Psoas muscle (tissue), 8 donors: Measurements from ENCODE around the gene U2AF2. TPM values are rescaled to one million over a fixed set of nuclear protein-coding genes. Genes with fewer than 3 reads are reported as not detected.

Source experiments
- ATAC-seq, 4 donors: fragments of 200-7000 bp; cut with Tn5 transposase; one replicate each; pipeline ENCODE4 v1.9.1; 2020; ENCODE audit warnings: moderate library complexity in 3 of 4, mild to moderate bottlenecking in 2 of 4
- DNase-seq, 2 donors: peaks; one replicate each; pipeline ENCODE4 v3.0.0-alpha.2; 2020
- H3K27ac ChIP-seq: fragments of 200-600 bp; one replicate; pipeline ENCODE4 v1.8.0; 2022
- H3K27me3 ChIP-seq, 3 donors: fragments of 200-600 bp in 1 of 3; one replicate each; pipeline versions ENCODE4 v1.6.1 to v1.8.0; 2013 to 2022; ENCODE audit warnings: low read length in 2 of 3, mild to moderate bottlenecking in 2 of 3, moderate library complexity in 1 of 3; ENCODE audit not compliant: insufficient read depth in 3 of 3
- H3K36me3 ChIP-seq, 2 donors: fragments of 200-600 bp in 1 of 2; one replicate each; pipeline versions ENCODE4 v1.6.1 to v1.8.0; 2013 to 2022; ENCODE audit warnings: low read depth in 1 of 2, mild to moderate bottlenecking in 1 of 2, moderate library complexity in 1 of 2; ENCODE audit not compliant: insufficient read depth in 1 of 2
- H3K4me1 ChIP-seq: fragments of 200-600 bp; one replicate; pipeline ENCODE4 v1.8.0; 2022
- H3K4me3 ChIP-seq: fragments of 200-600 bp; one replicate; pipeline ENCODE4 v1.8.0; 2022; ENCODE audit warnings: mild to moderate bottlenecking
- H3K9me3 ChIP-seq: fragments of 200-600 bp; one replicate; pipeline ENCODE4 v1.8.0; 2022
- WGBS, 3 donors: extraction: QIAGEN DNeasy Blood & Tissue Kit; methylation state at CpG; one replicate each; pipeline versions ENCODE4 v1.1.6 to v1.1.7; 2013; 5-methylcytosine and 5-hydroxymethylcytosine counted together
- intact Hi-C, 2 donors: fragments of 100-400 bp; cut with DNase I; formaldehyde crosslinking; loops; one replicate each; pipeline versions ENCODE4 v1.11.0 to v1.14.2; 2022
- polyA plus RNA-seq, 3 donors: library from polyadenylated mRNA; stranded (reverse); fragments of 200-250 nt; gene quantifications; one replicate each; pipeline ENCODE4 v1.2.3, GENCODE V29; 2013
- total RNA-seq, 4 donors: library from RNA; stranded (reverse); fragmentation: NEBNext Ultra II Directional in 2 of 4; extraction: Animal tissue kit (Norgen Biotek cat#: 25700) in 2 of 4; gene quantifications; one replicate each; pipeline versions ENCODE4 v1.2.1 to v1.2.4, GENCODE V29; 2021 to 2023
- TF ChIP-seq, protein P1 (sequence below): fragments of 200-600 bp; IDR thresholded peaks from one replicate; pipeline ENCODE4 v1.8.0; 2022; ENCODE audit warnings: antibody characterized with exemption
- donor health status: healthy with polysubstance abuse.
- donor health status: DM: no; HTN: no; CAD: no; lungs with moderate emphysema.
- donor health status: Bipolar disorder and iron deficiency.
- donor health status: healthy.
- donor health status: DM: yes; HTN: yes; CAD: no.
- donor health status: DM: no; HTN: no; CAD: no.
- donor health status: DM: no; HTN: no; CAD: no.
- donor health status: DM: yes; HTN: yes; CAD: no.

The U2AF2 gene
- total and polyA plus RNA-seq, 7 donors: 54.1 to 116 (median 72.6) TPM

DNA sequence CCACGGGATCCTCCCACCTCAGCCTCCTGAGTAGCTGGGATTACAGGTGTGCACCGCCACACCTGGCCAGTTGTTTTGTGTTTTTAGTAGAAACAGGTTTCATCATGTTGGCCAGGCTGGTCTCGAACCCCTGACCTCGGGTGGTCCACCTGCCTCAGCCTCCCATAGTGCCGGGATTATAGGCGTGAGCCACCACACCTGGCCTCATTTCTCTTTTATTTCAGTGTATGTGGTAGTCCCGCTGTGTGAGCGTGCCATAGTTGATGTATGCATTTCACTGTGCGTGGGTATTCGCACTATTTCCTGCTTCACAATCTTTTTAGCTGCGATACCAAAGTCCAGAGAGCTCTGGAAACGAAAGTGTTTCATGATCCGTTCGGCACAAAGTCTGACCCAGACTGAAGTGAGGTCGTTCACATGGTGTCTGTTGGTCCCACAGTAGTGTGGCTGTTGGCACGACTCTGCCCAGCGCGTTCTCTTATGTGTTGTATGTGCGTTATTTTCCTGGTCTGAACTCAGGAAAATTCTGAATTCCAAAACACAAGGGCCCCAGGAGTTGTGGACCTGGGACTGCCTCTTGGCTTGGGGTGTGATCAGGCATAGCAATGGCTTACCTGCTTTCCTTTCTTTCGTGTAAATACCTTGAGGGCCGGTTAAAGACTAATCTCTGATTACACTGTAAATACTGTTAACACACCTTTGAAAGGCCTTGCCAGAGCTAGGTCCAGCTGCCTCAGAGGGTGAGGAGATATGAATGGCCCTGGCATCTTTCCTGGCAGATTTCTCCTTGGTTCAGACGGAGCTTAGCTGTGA, 28.8 kb downstream of the U2AF2 start:
- DNase-seq: peak in 1 of 2 donors; percentile 2
- intact Hi-C loops: no loop called here
- Histone ChIP-seq H3K4me3 (no peak overlapping the region), H3K27me3 (no peaks in the 10 kb centered on the region), H3K36me3 (peaks cover 6 to 83% of the 10 kb centered on the region in 2 donors), H3K27ac (no peak overlapping the region), H3K4me1 (no peaks in the 10 kb centered on the region), H3K9me3 (no peaks in the 10 kb centered on the region)
- ATAC-seq: no peak
- TF ChIP-seq, protein P1, sequence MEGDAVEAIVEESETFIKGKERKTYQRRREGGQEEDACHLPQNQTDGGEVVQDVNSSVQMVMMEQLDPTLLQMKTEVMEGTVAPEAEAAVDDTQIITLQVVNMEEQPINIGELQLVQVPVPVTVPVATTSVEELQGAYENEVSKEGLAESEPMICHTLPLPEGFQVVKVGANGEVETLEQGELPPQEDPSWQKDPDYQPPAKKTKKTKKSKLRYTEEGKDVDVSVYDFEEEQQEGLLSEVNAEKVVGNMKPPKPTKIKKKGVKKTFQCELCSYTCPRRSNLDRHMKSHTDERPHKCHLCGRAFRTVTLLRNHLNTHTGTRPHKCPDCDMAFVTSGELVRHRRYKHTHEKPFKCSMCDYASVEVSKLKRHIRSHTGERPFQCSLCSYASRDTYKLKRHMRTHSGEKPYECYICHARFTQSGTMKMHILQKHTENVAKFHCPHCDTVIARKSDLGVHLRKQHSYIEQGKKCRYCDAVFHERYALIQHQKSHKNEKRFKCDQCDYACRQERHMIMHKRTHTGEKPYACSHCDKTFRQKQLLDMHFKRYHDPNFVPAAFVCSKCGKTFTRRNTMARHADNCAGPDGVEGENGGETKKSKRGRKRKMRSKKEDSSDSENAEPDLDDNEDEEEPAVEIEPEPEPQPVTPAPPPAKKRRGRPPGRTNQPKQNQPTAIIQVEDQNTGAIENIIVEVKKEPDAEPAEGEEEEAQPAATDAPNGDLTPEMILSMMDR: no peak
- WGBS, 3 donors: 90 to 92% (median 90%) methylated on average over 22 of the region's 22 CpGs

DNA sequence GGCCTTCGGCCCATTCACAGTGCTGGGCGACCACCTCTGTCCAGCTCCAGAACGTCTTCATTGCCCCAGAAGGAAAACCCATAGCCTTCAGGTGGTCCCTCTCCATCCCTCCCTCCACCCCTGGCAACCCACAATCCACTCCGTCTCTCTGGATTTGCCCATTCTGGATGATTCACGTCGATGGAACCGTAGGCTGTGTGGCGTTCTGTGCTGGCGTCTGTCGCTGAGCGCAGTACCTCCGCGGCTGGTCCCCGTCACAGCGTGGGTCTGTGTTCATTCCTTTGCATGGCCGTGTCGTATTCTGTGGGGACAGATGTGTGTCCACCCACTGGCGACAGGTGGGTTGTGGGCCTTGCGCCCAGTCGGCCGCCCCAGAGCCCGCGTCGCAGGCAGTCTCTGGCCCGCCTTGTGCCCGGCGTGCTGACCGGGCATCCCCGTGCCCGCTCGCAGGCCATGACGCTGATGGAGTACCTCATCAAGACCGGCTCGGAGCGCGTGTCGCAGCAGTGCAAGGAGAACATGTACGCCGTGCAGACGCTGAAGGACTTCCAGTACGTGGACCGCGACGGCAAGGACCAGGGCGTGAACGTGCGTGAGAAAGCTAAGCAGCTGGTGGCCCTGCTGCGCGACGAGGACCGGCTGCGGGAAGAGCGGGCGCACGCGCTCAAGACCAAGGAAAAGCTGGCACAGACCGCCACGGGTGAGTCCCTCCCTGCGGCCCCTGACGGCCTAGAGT, 30.3 kb downstream of the U2AF2 start:
- WGBS, 3 donors: 91 to 94% (median 93%) methylated on average over 60 of the region's 60 CpGs
- peak; percentile 10 to 45 for DNase-seq

DNA sequence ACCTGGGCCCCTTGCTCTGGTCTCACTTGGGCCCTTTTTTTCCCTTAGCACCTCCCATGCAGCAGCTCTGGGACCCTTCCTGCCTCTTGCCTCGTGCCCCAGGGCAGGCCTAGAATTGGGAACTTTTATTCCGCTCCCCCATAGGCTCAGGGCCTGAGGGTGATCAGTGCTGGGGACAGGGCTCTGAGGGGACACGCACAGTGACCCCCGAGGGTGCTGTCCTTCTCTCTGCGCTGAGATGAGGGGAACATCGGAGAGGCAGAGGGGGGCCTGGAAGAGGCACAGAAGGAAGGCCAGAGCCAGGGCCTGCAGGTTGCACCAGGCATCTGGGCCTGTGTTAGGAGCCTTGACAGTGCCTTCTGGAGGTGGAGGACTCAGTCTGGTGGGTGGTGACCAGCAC, 30.9 kb downstream of the U2AF2 start:
- Histone ChIP-seq H3K9me3 (no peaks in the 10 kb centered on the region), H3K4me3 (no peak overlapping the region), H3K27ac (no peak overlapping the region), H3K27me3 (no peaks in the 10 kb centered on the region), H3K36me3 (peaks cover 5 to 83% of the 10 kb centered on the region in 2 donors), H3K4me1 (no peaks in the 10 kb centered on the region)
- WGBS, 3 donors: 89 to 93% (median 92%) methylated on average over 6 of the region's 6 CpGs
- TF ChIP-seq, protein P1: no peak
- intact Hi-C loops: no loop called here
- peak in 1 of 2 donors; percentile 23 for DNase-seq
- no peak for ATAC-seq

More for the DNA sequence above, 30.3 kb downstream of the U2AF2 start:
- Histone ChIP-seq H3K9me3 (no peaks in the 10 kb centered on the region), H3K4me1 (no peaks in the 10 kb centered on the region), H3K4me3 (no peak overlapping the region), H3K27ac (no peak overlapping the region), H3K36me3 (peaks cover 6 to 83% of the 10 kb centered on the region in 2 donors), H3K27me3 (no peaks in the 10 kb centered on the region)
- intact Hi-C loops: no loop called here
- TF ChIP-seq, protein P1: no peak
- no peak for ATAC-seq

DNA sequence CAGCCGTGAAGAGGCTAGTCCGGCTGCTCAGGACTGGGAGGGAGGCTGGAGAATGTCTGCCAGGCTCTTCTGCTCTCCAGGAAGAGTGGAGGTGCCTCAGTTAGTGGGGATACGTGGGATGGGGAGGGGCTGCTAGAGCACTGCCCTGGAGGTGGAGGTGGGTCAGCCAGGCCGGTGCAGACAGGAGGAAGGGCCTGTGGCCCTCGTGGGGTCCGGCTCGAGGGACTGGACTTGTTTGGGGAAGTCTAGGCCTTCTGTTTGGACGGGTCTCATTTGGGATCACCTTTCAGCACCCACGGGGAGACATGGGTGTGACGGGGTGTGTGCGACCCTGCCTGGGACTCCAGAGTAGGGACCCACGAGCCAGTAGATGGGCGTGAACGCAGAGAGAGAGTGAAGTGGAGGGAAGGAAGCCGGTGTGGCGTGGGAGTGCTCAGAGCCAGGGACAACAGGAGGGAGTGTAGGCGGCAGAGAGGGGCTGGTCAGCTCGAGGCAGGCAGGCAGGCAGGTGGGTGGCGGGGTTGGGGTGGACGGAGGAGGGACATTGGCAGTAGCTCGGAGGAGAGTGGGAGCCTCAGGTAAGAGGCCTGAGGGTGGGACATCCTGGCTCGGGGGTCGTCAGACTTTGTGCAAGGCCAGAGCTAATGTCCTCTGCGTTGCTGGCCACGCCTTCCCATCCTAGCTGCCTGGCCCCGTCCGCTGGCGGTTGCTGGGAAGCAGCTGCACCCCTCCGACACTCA, 31.6 kb downstream of the U2AF2 start:
- intact Hi-C loops: no loop called here
- Histone ChIP-seq H3K9me3 (no peaks in the 10 kb centered on the region), H3K27ac (no peak overlapping the region), H3K4me1 (no peaks in the 10 kb centered on the region), H3K36me3 (peaks cover 0 to 83% of the 10 kb centered on the region in 2 donors), H3K27me3 (no peaks in the 10 kb centered on the region), H3K4me3 (no peak overlapping the region)
- DNase-seq (peak in 1 of 2 donors; percentile 39), ATAC-seq (no peak)
- TF ChIP-seq, protein P1: no peak
- 85 to 88% (median 86%) methylated on average over 27 to 29 of the region's 29 CpGs for WGBS, 3 donors
